ENCODE measurements around the gene VPS13D. TPM values are rescaled to one million over a fixed set of nuclear protein-coding genes. Genes with fewer than 3 reads are reported as not detected.

The VPS13D gene
- total RNA-seq, 1 experiment from 2014 or later: 31.6 TPM

- no peaks in the 10 kb centered on the region for H3K9me2 ChIP-seq (ENCODE audit: insufficient read depth)
- H3K4me3 ChIP-seq (replicated peaks in 1 of 2; ENCODE audit: low read depth in 1 of 2, low read length in 2 of 2): no peak overlapping the region
- RAD21 ChIA-PET (ENCODE audit: low non-redundant PET in 1 of 2, low total read pairs in 2 of 2, uncharacterized antibody in 2 of 2, unreplicated experiment in 2 of 2): interaction anchor here in 1 of 2 experiments (1.1 kb wide), 1 partner anchor 79 kb away, joined by 4 read pairs; no protein-coding TSS in a partner anchor
- H3K4me1 ChIP-seq (ENCODE audit: control insufficient read depth in 1 of 2, insufficient read depth in 2 of 2, low read length in 2 of 2): peaks cover 6 to 9% of the 10 kb centered on the region in 2 experiments; a peak in 3 of 4 replicates
- intact Hi-C loops (cut with micrococcal nuclease): loop anchor here (10.0 kb wide), 1 partner anchor 369 kb away; no protein-coding TSS in a partner anchor
- no peak for ATAC-seq
- no peak overlapping the region for H3K9ac ChIP-seq (ENCODE audit: low read length)
- DNase-seq (ENCODE audit: low read depth, low spot score): no peak
- H3K36me3 ChIP-seq (ENCODE audit: control insufficient read depth in 1 of 2, insufficient read depth in 2 of 2, low read length in 2 of 2): no peaks in the 10 kb centered on the region
- CTCF ChIA-PET: interaction anchor here (6.0 kb wide), 1 partner anchor 79 kb away, joined by 45 read pairs; no protein-coding TSS in a partner anchor
- H3K79me2 ChIP-seq (ENCODE audit: insufficient read depth, low read length): no peaks in the 10 kb centered on the region
- H3K27ac ChIP-seq (ENCODE audit: low read depth, low read length): no peak overlapping the region
- BruUV-seq (replicated peaks): no TSS peak
- H2AFZ ChIP-seq (ENCODE audit: low read depth, low read length, poor library complexity, severe bottlenecking): no peak overlapping the region
- no peaks in the 10 kb centered on the region for H4K20me1 ChIP-seq (ENCODE audit: insufficient read depth)
- H3K4me2 ChIP-seq (ENCODE audit: low read length): no peak overlapping the region
- no peaks in the 10 kb centered on the region for H3K9me3 ChIP-seq (ENCODE audit: control insufficient read depth in 1 of 2, insufficient read depth in 1 of 2, low read depth in 1 of 2, low read length in 2 of 2)
- TF ChIP-seq CEBPB (IDR thresholded peaks at IDR 0.05; ENCODE audit: low read depth) (no peak), SP1 (IDR thresholded peaks at IDR 0.05; ENCODE audit: low read depth) (no peak), SIN3A (IDR thresholded peaks at IDR 0.05; ENCODE audit: low read depth) (no peak), POLR2A (IDR thresholded peaks at IDR 0.05; ENCODE audit: borderline replicate concordance, extremely low read depth, insufficient read depth, insufficient read length) (no peak), ATF3 (IDR thresholded peaks at IDR 0.05) (no peak), JUND (IDR thresholded peaks at IDR 0.05) (no peak), ZFX (IDR thresholded peaks at IDR 0.05) (no peak), EZH2 (IDR thresholded peaks at IDR 0.05) (no peak), RAD21 (IDR thresholded peaks at IDR 0.05; ENCODE audit: low read depth) (no peak), REST (IDR thresholded peaks at IDR 0.05; ENCODE audit: low read depth) (no peak)
- POLR2A ChIA-PET: no interaction called here
- H3K27me3 ChIP-seq (ENCODE audit: insufficient read depth, low read length): no peaks in the 10 kb centered on the region
Measured at GRCh38 chr1:12204140-12204539, 25.7 kb upstream of the VPS13D start.

Measured in HCT116 (cell line).